Mesenchymal stem cell (in vitro differentiated cells and primary cell): ENCODE measurements around the gene BRCA1.
"Not testable (repeated sequence)": the region's sequence is repeated elsewhere in the genome, so short reads cannot be mapped to it uniquely, and the experiment has no call there.

Experiments
- DNase-seq: peaks from one replicate; pipeline ENCODE4 v3.0.0-alpha.2; 2013
- H2AFZ ChIP-seq: one replicate; pipeline ENCODE4 v1.6.1; 2013; ENCODE audit warnings: low read depth, mild to moderate bottlenecking, control low read depth, inconsistent platforms, low read length, moderate library complexity
- H2AK5ac ChIP-seq: 2 replicates; pipeline ENCODE4 v1.6.1; 2013; ENCODE audit warnings: low read length, moderate library complexity, mild to moderate bottlenecking, inconsistent platforms; ENCODE audit not compliant: severe bottlenecking
- H2BK120ac ChIP-seq: one replicate; pipeline ENCODE4 v1.6.1; 2013; ENCODE audit warnings: low read depth, mild to moderate bottlenecking, inconsistent platforms, low read length, moderate library complexity
- H2BK12ac ChIP-seq, 2 experiments: one replicate each; pipeline ENCODE4 v1.6.1; 2013; ENCODE audit warnings: inconsistent platforms in 2 of 2, low read length in 2 of 2, mild to moderate bottlenecking in 2 of 2, moderate library complexity in 2 of 2, control low read depth in 1 of 2
- H2BK15ac ChIP-seq: one replicate; pipeline ENCODE4 v1.6.1; 2013; ENCODE audit warnings: mild to moderate bottlenecking, low read depth, inconsistent platforms; ENCODE audit not compliant: poor library complexity, severe bottlenecking
- H2BK5ac ChIP-seq: 2 replicates; pipeline ENCODE4 v1.6.1; 2013; ENCODE audit warnings: low read depth, mild to moderate bottlenecking, low read length, control low read depth, inconsistent platforms; ENCODE audit not compliant: poor library complexity, severe bottlenecking
- H3K14ac ChIP-seq, 2 experiments: one replicate each; pipeline ENCODE4 v1.6.1; 2013; ENCODE audit warnings: inconsistent platforms in 2 of 2, low read length in 2 of 2, control low read depth in 1 of 2, mild to moderate bottlenecking in 1 of 2, moderate library complexity in 1 of 2
- H3K18ac ChIP-seq, 2 experiments: one replicate each; pipeline ENCODE4 v1.6.1; 2013; ENCODE audit warnings: inconsistent platforms in 2 of 2, low read length in 2 of 2, control low read depth in 1 of 2, low read depth in 1 of 2, mild to moderate bottlenecking in 1 of 2
- H3K23ac ChIP-seq, 2 experiments: one replicate each; pipeline ENCODE4 v1.6.1; 2013; ENCODE audit warnings: inconsistent platforms in 2 of 2, low read length in 2 of 2, mild to moderate bottlenecking in 2 of 2, moderate library complexity in 2 of 2, control low read depth in 1 of 2
- H3K27ac ChIP-seq: 2 replicates; pipeline ENCODE4 v1.5.1; 2013; ENCODE audit warnings: mild to moderate bottlenecking, moderate library complexity, low read length, control low read depth, inconsistent platforms; ENCODE audit not compliant: poor library complexity, severe bottlenecking
- H3K27me3 ChIP-seq, 2 experiments: 2 replicates each; pipeline versions ENCODE4 v1.6.1 to v1.7.0; 2013; ENCODE audit warnings: low read length in 2 of 2, mild to moderate bottlenecking in 2 of 2, moderate library complexity in 2 of 2, control low read depth in 1 of 2, inconsistent platforms in 1 of 2; ENCODE audit not compliant: control insufficient read depth in 1 of 2, insufficient read depth in 1 of 2
- H3K36me3 ChIP-seq, 2 experiments: 2 replicates each; pipeline versions ENCODE4 v1.6.1 to v1.7.0; 2013; ENCODE audit warnings: low read length in 2 of 2, control low read depth in 1 of 2, inconsistent platforms in 1 of 2, low read depth in 1 of 2, mild to moderate bottlenecking in 1 of 2; ENCODE audit not compliant: insufficient read depth in 2 of 2, control insufficient read depth in 1 of 2
- H3K4ac ChIP-seq, 2 experiments: one replicate each; pipeline ENCODE4 v1.6.1; 2013; ENCODE audit warnings: inconsistent platforms in 2 of 2, low read length in 2 of 2, mild to moderate bottlenecking in 2 of 2, moderate library complexity in 2 of 2, control low read depth in 1 of 2, low read depth in 1 of 2
- H3K4me1 ChIP-seq: 2 replicates; pipeline ENCODE4 v1.6.1; 2013; ENCODE audit warnings: low read depth, low read length, control low read depth; ENCODE audit not compliant: control insufficient read depth, insufficient read depth
- H3K4me2 ChIP-seq: 2 replicates; pipeline ENCODE4 v1.6.1; 2013; ENCODE audit warnings: low read length, mild to moderate bottlenecking, inconsistent platforms; ENCODE audit not compliant: poor library complexity, severe bottlenecking
- H3K4me3 ChIP-seq, 2 experiments: 2 replicates each; pipeline versions ENCODE4 v1.5.1 to v1.7.0; 2013; ENCODE audit warnings: low read length in 2 of 2, mild to moderate bottlenecking in 2 of 2, control low read depth in 1 of 2, low read depth in 1 of 2; ENCODE audit not compliant: insufficient read depth in 1 of 2
- H3K79me1 ChIP-seq: replicated peaks from 2 replicates; pipeline ENCODE4 v1.6.1; 2013; ENCODE audit warnings: mild to moderate bottlenecking, control low read depth, low read length, inconsistent platforms; ENCODE audit not compliant: poor library complexity, severe bottlenecking
- H3K9ac ChIP-seq: 2 replicates; pipeline ENCODE4 v1.7.0; 2013; ENCODE audit warnings: mild to moderate bottlenecking, low read length, moderate library complexity
- H3K9me3 ChIP-seq: 2 replicates; pipeline ENCODE4 v1.7.0; 2013; ENCODE audit warnings: mild to moderate bottlenecking, low read length; ENCODE audit not compliant: control insufficient read depth
- H4K8ac ChIP-seq: one replicate; pipeline ENCODE4 v1.6.1; 2013; ENCODE audit warnings: inconsistent platforms, mild to moderate bottlenecking, low read length, moderate library complexity
- H4K91ac ChIP-seq: one replicate; pipeline ENCODE4 v1.6.1; 2013; ENCODE audit warnings: mild to moderate bottlenecking, low read length, inconsistent platforms
- WGBS: methylation state at CpG from one replicate; pipeline ENCODE4 v1.1.7; 2013; ENCODE audit warnings: mixed read lengths; 5-methylcytosine and 5-hydroxymethylcytosine counted together

BRCA1 gene

DNA sequence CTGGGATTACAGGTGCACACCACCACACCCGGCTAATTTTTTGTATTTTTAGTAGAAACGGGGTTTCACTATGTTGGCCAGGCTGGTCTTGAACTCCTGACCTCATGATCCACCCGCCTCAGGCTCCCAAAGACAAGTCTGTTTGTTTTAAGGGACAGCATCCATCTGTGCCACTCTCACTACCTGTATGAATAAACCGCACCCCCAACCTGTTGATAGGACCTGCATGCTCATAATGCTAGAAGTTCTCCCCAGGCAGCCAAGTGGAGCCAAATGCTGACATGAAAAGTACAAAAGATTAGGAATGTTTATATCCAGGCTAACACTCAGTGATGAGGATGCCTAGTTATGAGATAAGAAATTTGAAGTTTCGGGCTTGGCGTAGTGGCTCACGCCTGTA is 72.2 kb downstream of the BRCA1 start:
- not testable (repeated sequence) for H3K79me1 ChIP-seq, H3K36me3 ChIP-seq, H3K23ac ChIP-seq, H3K27ac ChIP-seq, H3K9me3 ChIP-seq, H3K4me3 ChIP-seq, H3K18ac ChIP-seq, DNase-seq, H3K4me2 ChIP-seq, H3K4me1 ChIP-seq, H3K14ac ChIP-seq, H2BK12ac ChIP-seq, H2AK5ac ChIP-seq, H2AFZ ChIP-seq, H4K8ac ChIP-seq, H3K4ac ChIP-seq, H2BK5ac ChIP-seq, H2BK120ac ChIP-seq, H2BK15ac ChIP-seq, H3K9ac ChIP-seq, H4K91ac ChIP-seq, H3K27me3 ChIP-seq
- 94% methylated on average over 7 of the region's 7 CpGs for WGBS

DNA sequence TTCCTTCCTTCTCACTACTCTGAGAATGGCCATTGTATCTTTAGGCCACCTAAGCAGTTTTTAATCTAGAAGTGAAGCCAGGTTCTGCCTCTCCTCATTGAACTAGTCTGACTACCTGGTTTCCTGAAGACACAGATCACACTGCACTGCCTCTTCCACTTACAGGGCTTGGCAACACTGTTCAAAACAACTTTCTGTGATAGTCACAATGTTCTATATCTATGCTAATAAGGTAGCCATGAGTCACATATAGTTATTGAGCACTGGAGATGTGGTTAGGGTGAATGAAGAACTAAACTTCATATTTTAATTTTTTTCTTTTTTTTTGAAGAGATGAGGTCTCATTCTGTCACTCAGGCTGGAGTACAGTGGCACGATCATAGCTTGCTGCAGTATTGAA is 73.2 kb downstream of the BRCA1 start:
- H3K9me3 ChIP-seq, result no peaks in the 10 kb centered on the region
- H3K79me1 ChIP-seq, result no peaks in the 10 kb centered on the region
- DNase-seq, result no peak
- H3K27ac ChIP-seq, result no peak overlapping the region
- H3K14ac ChIP-seq, result no peak overlapping the region
- no peaks in the 10 kb centered on the region for H3K4me1 ChIP-seq
- no peak overlapping the region for H2BK12ac ChIP-seq
- H2AFZ ChIP-seq, result no peak overlapping the region
- 100% methylated on average over 1 of the region's 1 CpG for WGBS
- no peaks in the 10 kb centered on the region for H3K27me3 ChIP-seq
- H3K18ac ChIP-seq, result no peak overlapping the region
- no peak overlapping the region for H4K91ac ChIP-seq
- H2BK15ac ChIP-seq, result no peak overlapping the region
- H3K36me3 ChIP-seq, result peaks cover 0 to 6% of the 10 kb centered on the region in 2 experiments
- H4K8ac ChIP-seq, result no peak overlapping the region
- H2BK5ac ChIP-seq, result no peak overlapping the region
- no peak overlapping the region for H3K23ac ChIP-seq
- no peak overlapping the region for H3K4ac ChIP-seq
- no peak overlapping the region for H3K4me3 ChIP-seq
- no peak overlapping the region for H2AK5ac ChIP-seq
- no peak overlapping the region for H3K9ac ChIP-seq
- no peak overlapping the region for H3K4me2 ChIP-seq
- no peak overlapping the region for H2BK120ac ChIP-seq

DNA sequence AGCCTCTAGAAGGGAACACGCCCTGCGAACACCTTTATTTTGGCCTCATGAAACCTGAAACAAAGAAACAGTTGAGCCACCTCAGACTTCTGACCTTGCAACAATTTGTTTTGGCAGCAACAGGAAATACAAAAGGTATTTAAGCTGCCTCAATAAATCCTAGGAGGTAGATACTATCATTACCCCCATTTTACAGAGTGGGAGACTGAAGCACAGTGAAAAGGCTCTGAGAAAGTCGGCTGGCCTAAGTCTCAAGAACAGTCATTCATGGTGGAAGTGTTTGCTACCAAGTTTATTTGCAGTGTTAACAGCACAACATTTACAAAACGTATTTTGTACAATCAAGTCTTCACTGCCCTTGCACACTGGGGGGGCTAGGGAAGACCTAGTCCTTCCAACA is 81.1 kb downstream of the BRCA1 start:
- H3K14ac ChIP-seq, result no peak overlapping the region
- H3K4me1 ChIP-seq, result peaks cover 7% of the 10 kb centered on the region
- no peak overlapping the region for H4K8ac ChIP-seq
- no peaks in the 10 kb centered on the region for H3K79me1 ChIP-seq
- H3K4me3 ChIP-seq, result no peak overlapping the region
- H2AK5ac ChIP-seq, result no peak overlapping the region
- no peak overlapping the region for H3K4me2 ChIP-seq
- no peak overlapping the region for H2BK12ac ChIP-seq
- H2BK5ac ChIP-seq, result no peak overlapping the region
- H2BK15ac ChIP-seq, result no peak overlapping the region
- H3K9me3 ChIP-seq, result no peaks in the 10 kb centered on the region
- H3K4ac ChIP-seq, result no peak overlapping the region
- no peak overlapping the region for H3K27ac ChIP-seq
- H2AFZ ChIP-seq, result no peak overlapping the region
- 98% methylated on average over 3 of the region's 4 CpGs for WGBS
- DNase-seq, result no peak
- no peak overlapping the region for H4K91ac ChIP-seq
- no peaks in the 10 kb centered on the region for H3K36me3 ChIP-seq
- no peak overlapping the region for H3K18ac ChIP-seq
- no peak overlapping the region for H2BK120ac ChIP-seq
- H3K9ac ChIP-seq, result no peak overlapping the region
- no peak overlapping the region for H3K23ac ChIP-seq
- H3K27me3 ChIP-seq, result no peaks in the 10 kb centered on the region

DNA sequence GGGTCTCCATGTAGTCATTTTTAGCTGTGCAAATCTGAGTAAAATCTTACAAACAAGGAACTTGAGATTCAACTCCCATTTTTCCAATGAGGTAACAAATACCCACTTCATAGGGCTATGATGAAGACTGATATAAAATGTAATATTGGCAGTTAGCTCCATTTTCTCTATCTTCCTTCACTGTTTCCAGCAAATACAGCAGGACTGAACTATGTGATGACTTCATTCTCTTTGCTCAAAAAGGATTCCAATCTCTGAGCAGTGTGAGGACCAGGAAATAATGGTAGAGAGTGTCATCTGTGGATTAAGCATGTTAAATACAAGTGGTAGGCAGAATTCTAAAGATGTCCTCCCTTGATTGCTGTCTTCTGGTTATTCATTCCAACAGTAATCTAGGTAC is 81.9 kb downstream of the BRCA1 start:
- H4K8ac ChIP-seq, result no peak overlapping the region
- H3K4me1 ChIP-seq, result peaks cover 7% of the 10 kb centered on the region
- H3K4me2 ChIP-seq, result no peak overlapping the region
- no peak overlapping the region for H3K27ac ChIP-seq
- H3K9me3 ChIP-seq, result no peaks in the 10 kb centered on the region
- no peak overlapping the region for H3K4me3 ChIP-seq
- H3K27me3 ChIP-seq, result no peaks in the 10 kb centered on the region
- H3K4ac ChIP-seq, result no peak overlapping the region
- no peak for DNase-seq
- no peak overlapping the region for H3K18ac ChIP-seq
- H3K14ac ChIP-seq, result no peak overlapping the region
- no peaks in the 10 kb centered on the region for H3K79me1 ChIP-seq
- no peak overlapping the region for H3K23ac ChIP-seq
- H2BK15ac ChIP-seq, result no peak overlapping the region
- no peak overlapping the region for H4K91ac ChIP-seq
- H2BK120ac ChIP-seq, result no peak overlapping the region
- no peak overlapping the region for H2AK5ac ChIP-seq
- H2BK12ac ChIP-seq, result no peak overlapping the region
- H3K36me3 ChIP-seq, result no peaks in the 10 kb centered on the region
- H3K9ac ChIP-seq, result no peak overlapping the region
- H2AFZ ChIP-seq, result no peak overlapping the region
- no peak overlapping the region for H2BK5ac ChIP-seq
